Peyer's patch (tissue), 4 donors: Measurements from ENCODE around the gene PLG. TPM values are rescaled to one million over a fixed set of nuclear protein-coding genes. Genes with fewer than 3 reads are reported as not detected.

ENCODE experiments used
- DNase-seq, 3 donors: peaks; one replicate each; pipeline ENCODE4 v3.0.0-alpha.2; 2017 to 2019
- H3K27ac ChIP-seq, 4 donors: fragments of 200-600 bp; sonication (generic); one replicate each; pipeline ENCODE4 v1.5.1; 2016 to 2019
- H3K27me3 ChIP-seq, 2 donors: fragments of 200-600 bp; sonication (generic); one replicate each; pipeline ENCODE4 v1.5.1; 2019
- H3K36me3 ChIP-seq, 3 donors: fragments of 200-600 bp; sonication (generic); one replicate each; pipeline ENCODE4 v1.5.1; 2016 to 2019
- H3K4me1 ChIP-seq, 4 donors: fragments of 200-600 bp; sonication (generic); one replicate each; pipeline ENCODE4 v1.5.1; 2016 to 2019
- H3K4me3 ChIP-seq, 4 donors: fragments of 200-600 bp; sonication (generic); 1 replicate in 3 of 4; 2 replicates in 1 of 4; pipeline ENCODE4 v1.5.1; 2016 to 2019; ENCODE audit warnings: mild to moderate bottlenecking in 1 of 4
- H3K9me3 ChIP-seq, 4 donors: fragments of 200-600 bp; sonication (generic); one replicate each; pipeline ENCODE4 v1.5.1; 2016 to 2019; ENCODE audit warnings: mild to moderate bottlenecking in 1 of 4
- POLR2A ChIP-seq, 2 donors: fragments of 450-650 bp; IDR thresholded peaks; one replicate each; pipeline ENCODE4 v1.5.1; 2017; ENCODE audit warnings: antibody characterized with exemption in 2 of 2, mild to moderate bottlenecking in 2 of 2, moderate library complexity in 2 of 2
- total RNA-seq, 4 donors: library from RNA; depleted of rRNA; stranded (reverse); fragments of >200 nt; gene quantifications; one replicate each; pipeline ENCODE4 v1.1.0, GENCODE V29; 2016
- TF ChIP-seq, protein P1 (sequence below), 6 experiments: fragments of 450-650 bp in 4 of 6; fragments of 200-600 bp in 2 of 6; sonication (generic) in 1 of 6; IDR thresholded peaks; one replicate each; pipeline ENCODE4 v1.5.1; 2017 to 2019; ENCODE audit warnings: antibody characterized with exemption in 6 of 6, mild to moderate bottlenecking in 3 of 6, moderate library complexity in 1 of 6

The PLG gene
- total RNA-seq, 4 donors from 2014 or later: not detected

DNA sequence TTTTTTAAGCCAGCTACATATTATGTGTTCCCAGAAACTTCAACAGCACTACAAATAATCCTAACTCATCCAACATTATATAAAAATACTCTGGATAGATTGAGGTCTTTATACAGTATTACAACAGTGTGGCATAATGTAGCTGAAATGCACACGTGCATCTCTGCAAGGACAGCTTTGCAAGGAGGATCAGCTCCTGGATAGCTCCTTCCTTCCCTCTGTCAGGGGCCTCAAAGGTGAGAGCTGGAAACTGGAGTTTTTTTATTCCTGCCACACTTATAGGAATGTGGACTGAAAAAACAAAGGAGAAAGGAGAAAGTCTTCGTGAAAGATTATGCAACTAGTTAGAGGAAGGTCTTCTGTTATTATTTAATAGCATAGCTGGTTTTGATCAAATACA is 53.1 kb downstream of the PLG start:
- no peak overlapping the region for H3K27ac ChIP-seq
- no peak for DNase-seq
- no peak for TF ChIP-seq POLR2A (IDR thresholded peaks at IDR 0.05)
- TF ChIP-seq, protein P1, sequence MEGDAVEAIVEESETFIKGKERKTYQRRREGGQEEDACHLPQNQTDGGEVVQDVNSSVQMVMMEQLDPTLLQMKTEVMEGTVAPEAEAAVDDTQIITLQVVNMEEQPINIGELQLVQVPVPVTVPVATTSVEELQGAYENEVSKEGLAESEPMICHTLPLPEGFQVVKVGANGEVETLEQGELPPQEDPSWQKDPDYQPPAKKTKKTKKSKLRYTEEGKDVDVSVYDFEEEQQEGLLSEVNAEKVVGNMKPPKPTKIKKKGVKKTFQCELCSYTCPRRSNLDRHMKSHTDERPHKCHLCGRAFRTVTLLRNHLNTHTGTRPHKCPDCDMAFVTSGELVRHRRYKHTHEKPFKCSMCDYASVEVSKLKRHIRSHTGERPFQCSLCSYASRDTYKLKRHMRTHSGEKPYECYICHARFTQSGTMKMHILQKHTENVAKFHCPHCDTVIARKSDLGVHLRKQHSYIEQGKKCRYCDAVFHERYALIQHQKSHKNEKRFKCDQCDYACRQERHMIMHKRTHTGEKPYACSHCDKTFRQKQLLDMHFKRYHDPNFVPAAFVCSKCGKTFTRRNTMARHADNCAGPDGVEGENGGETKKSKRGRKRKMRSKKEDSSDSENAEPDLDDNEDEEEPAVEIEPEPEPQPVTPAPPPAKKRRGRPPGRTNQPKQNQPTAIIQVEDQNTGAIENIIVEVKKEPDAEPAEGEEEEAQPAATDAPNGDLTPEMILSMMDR (IDR thresholded peaks at IDR 0.05): no peak
- H3K4me1 ChIP-seq: no peaks in the 10 kb centered on the region
- H3K36me3 ChIP-seq: no peaks in the 10 kb centered on the region
- H3K27me3 ChIP-seq: no peaks in the 10 kb centered on the region
- H3K9me3 ChIP-seq: no peaks in the 10 kb centered on the region
- no peak overlapping the region for H3K4me3 ChIP-seq

DNA sequence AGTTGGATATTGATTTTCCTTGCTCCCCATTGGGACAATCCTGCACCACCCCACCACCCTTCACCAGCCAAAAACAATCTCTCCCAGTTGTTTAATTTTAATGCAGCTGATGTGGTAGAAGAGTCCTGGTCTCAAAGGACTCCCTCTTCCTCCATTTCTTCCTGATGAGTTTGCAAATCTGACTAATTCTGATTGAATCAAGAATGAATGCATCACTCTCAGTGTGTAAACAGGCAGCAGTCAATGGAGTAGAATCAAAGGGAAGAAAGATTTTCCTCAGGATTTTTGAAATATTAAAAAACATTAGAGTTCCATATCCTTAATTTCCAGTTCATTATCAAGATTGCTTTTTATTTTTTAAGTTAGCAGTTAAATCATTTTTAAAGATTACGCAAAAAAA is 54.0 kb downstream of the PLG start:
- H3K4me3 ChIP-seq: no peak overlapping the region
- no peaks in the 10 kb centered on the region for H3K9me3 ChIP-seq
- no peaks in the 10 kb centered on the region for H3K36me3 ChIP-seq
- TF ChIP-seq POLR2A (IDR thresholded peaks at IDR 0.05): no peak
- TF ChIP-seq, protein P1 (IDR thresholded peaks at IDR 0.05): no peak
- DNase-seq: no peak
- H3K27ac ChIP-seq: no peak overlapping the region
- H3K27me3 ChIP-seq: no peaks in the 10 kb centered on the region
- H3K4me1 ChIP-seq: no peaks in the 10 kb centered on the region

DNA sequence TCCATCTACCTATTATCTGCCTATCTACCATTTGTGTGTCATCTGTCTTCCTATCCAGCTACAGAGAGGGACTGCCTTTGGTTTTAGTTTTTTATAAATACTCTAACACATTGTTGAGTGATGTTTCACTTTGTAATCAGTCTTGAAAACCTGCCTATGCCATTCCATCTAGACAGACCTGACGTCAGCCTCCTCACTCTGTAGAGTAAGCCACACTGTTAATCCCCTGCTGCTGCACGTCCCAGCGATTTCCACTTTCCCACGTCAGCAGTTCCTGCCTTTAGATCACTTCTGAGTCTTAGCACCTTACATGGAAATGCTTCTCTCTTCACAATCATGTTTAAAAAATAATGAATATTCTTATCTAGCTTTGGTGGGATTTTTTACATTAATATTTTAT is 54.8 kb downstream of the PLG start:
- H3K27me3 ChIP-seq: no peaks in the 10 kb centered on the region
- H3K4me3 ChIP-seq: no peak overlapping the region

DNA sequence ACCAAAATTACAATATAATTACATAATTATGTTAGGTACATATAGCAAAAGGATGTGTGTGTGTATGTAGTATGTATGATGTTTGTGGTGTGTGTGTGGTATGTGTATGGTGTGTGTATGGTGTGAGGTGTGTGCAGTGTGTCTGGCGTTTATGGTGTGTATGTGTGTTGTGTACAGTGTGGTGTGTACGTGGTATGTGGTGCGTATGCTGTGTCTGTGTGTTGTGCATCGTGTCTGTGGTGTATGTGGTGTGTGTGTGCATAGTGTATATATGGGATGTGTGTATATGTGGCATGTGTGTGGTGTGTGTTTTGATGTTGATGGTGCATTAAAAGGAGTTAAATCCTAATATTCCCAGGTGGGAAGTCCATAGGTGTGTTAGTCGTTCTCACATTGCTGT is 62.8 kb downstream of the PLG start:
- no peak for DNase-seq
- Histone ChIP-seq H3K9me3 (no peaks in the 10 kb centered on the region), H3K27ac (no peak overlapping the region), H3K4me3 (no peak overlapping the region), H3K27me3 (no peaks in the 10 kb centered on the region), H3K36me3 (no peaks in the 10 kb centered on the region), H3K4me1 (peaks cover 0 to 6% (median 0%) of the 10 kb centered on the region in 4 donors)
- TF ChIP-seq, protein P1 (IDR thresholded peaks at IDR 0.05): no peak
- no peak for TF ChIP-seq POLR2A (IDR thresholded peaks at IDR 0.05)

More for the DNA sequence above, 54.8 kb downstream of the PLG start:
- DNase-seq: no peak
- Histone ChIP-seq H3K4me1 (no peaks in the 10 kb centered on the region), H3K36me3 (no peaks in the 10 kb centered on the region), H3K27ac (no peak overlapping the region), H3K9me3 (no peaks in the 10 kb centered on the region)
- TF ChIP-seq, protein P1 (IDR thresholded peaks at IDR 0.05): no peak
- TF ChIP-seq POLR2A (IDR thresholded peaks at IDR 0.05): no peak

DNA sequence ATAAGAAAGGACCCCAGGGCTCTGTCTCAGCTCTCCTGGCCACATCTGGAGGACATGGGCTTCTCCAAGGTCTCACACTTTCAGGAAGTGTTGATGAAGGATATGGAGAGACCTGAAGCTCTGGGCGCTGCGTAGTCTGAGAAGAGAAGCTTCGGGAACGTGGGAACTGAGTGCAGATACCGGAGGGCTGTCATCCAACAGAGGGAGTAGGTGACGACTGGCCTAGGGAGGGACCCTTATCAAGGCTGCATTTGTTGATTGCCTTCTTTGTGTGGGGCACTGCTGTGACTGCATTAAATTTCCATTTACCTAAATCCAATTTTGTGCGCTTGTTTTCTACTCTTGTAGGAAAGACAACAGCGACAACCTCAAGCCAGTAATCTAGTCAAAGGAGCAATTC is 63.4 kb downstream of the PLG start:
- Histone ChIP-seq H3K4me3 (no peak overlapping the region), H3K27me3 (no peaks in the 10 kb centered on the region), H3K4me1 (peaks cover 0 to 6% (median 0%) of the 10 kb centered on the region in 4 donors), H3K9me3 (no peaks in the 10 kb centered on the region), H3K27ac (no peak overlapping the region), H3K36me3 (no peaks in the 10 kb centered on the region)
- no peak for TF ChIP-seq POLR2A (IDR thresholded peaks at IDR 0.05)
- DNase-seq: no peak

DNA sequence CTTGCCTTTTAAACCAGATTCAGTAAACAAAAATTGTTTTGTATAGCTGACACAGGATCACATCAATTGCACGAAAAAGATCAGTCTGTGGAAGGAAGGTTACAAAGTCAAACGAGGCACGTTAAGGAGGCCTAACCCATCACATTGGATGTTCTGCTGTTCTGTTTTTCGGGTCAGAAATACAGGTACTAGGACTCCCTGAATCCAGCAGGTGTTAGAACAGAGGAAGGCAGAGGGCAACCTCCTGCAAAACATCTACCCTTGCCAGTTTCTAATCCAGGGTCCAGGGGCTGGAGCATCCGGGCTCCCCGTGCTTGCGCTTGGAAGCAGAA is 64.6 kb downstream of the PLG start:
- Histone ChIP-seq H3K4me3 (peak overlapping the region in 2 of 4 donors; percentile 42 to 48), H3K27ac (no peak overlapping the region), H3K36me3 (no peaks in the 10 kb centered on the region), H3K9me3 (no peaks in the 10 kb centered on the region), H3K27me3 (no peaks in the 10 kb centered on the region), H3K4me1 (peaks cover 0 to 6% (median 0%) of the 10 kb centered on the region in 4 donors)
- no peak for TF ChIP-seq POLR2A (IDR thresholded peaks at IDR 0.05)
- TF ChIP-seq, protein P1 (IDR thresholded peaks at IDR 0.05): no peak
- no peak for DNase-seq
